ENCODE data around the gene COQ9. TPM values are rescaled to one million over a fixed set of nuclear protein-coding genes. Genes with fewer than 3 reads are reported as not detected.
A peak's percentile ranks its signal among the peaks of the same experiment; 100 is the strongest.

The COQ9 gene
- total and polyA plus RNA-seq, 2 donors (not counting 1 experiment from before 2014, with no cell fraction given) = 44.4 to 51.2 TPM

GRCh38 chr16:57444711-57445110 lies 2.6 kb upstream of the COQ9 start:
- DNase-seq (ENCODE audit: low read depth in 2 of 2) = peak; percentile 5 to 23

GRCh38 chr16:57445510-57445909 lies 1.8 kb upstream of the COQ9 start:
- no peaks in the 10 kb centered on the region for H3K36me3 ChIP-seq (ENCODE audit: control insufficient read depth, insufficient read depth, low read length)
- H3K9ac ChIP-seq (ENCODE audit: insufficient read depth, low read length) = no peak overlapping the region
- no peak overlapping the region for H3K4me3 ChIP-seq (replicated peaks in 1 of 4; ENCODE audit: control extremely low read depth in 1 of 4, insufficient read depth in 1 of 4, low read depth in 3 of 4, low read length in 4 of 4)
- no peak for DNase-seq (ENCODE audit: low read depth in 2 of 2)
- TF ChIP-seq EZH2 (IDR thresholded peaks at IDR 0.05; ENCODE audit: low read length, missing control alignments) (no peak), CTCF (conservative IDR thresholded peaks at IDR 0.05 in 1 of 2, IDR thresholded peaks at IDR 0.05 in 1 of 2; ENCODE audit: low read depth in 1 of 2, low read length in 2 of 2) (no peak)
- no peak overlapping the region for H3K4me2 ChIP-seq (ENCODE audit: extremely low read depth, insufficient read depth, low read length)
- H3K27me3 ChIP-seq (ENCODE audit: control insufficient read depth, insufficient read depth, low read length) = no peaks in the 10 kb centered on the region
- no peaks in the 10 kb centered on the region for H4K20me1 ChIP-seq (ENCODE audit: control insufficient read depth, extremely low read depth, insufficient read depth, low read length)
- no peaks in the 10 kb centered on the region for H3K4me1 ChIP-seq (ENCODE audit: control insufficient read depth, extremely low read depth, insufficient read depth, low read length)
- no peak overlapping the region for H2AFZ ChIP-seq (ENCODE audit: low read length)
- H3K79me2 ChIP-seq (ENCODE audit: control insufficient read depth, insufficient read depth, low read length) = peaks cover 49% of the 10 kb centered on the region
- H3K27ac ChIP-seq (ENCODE audit: insufficient read depth, low read length) = no peak overlapping the region
- H3K9me3 ChIP-seq (ENCODE audit: control insufficient read depth, insufficient read depth, low read depth, low read length) = no peaks in the 10 kb centered on the region

More at GRCh38 chr16:57444711-57445110, 2.6 kb upstream of the COQ9 start:
- Histone ChIP-seq H3K4me2 (ENCODE audit: extremely low read depth, insufficient read depth, low read length) (no peak overlapping the region), H2AFZ (ENCODE audit: low read length) (no peak overlapping the region), H3K27ac (ENCODE audit: insufficient read depth, low read length) (no peak overlapping the region), H4K20me1 (ENCODE audit: control insufficient read depth, extremely low read depth, insufficient read depth, low read length) (no peaks in the 10 kb centered on the region), H3K36me3 (ENCODE audit: control insufficient read depth, insufficient read depth, low read length) (no peaks in the 10 kb centered on the region), H3K27me3 (ENCODE audit: control insufficient read depth, insufficient read depth, low read length) (no peaks in the 10 kb centered on the region), H3K4me1 (ENCODE audit: control insufficient read depth, extremely low read depth, insufficient read depth, low read length) (no peaks in the 10 kb centered on the region), H3K4me3 (replicated peaks in 1 of 4; ENCODE audit: control extremely low read depth in 1 of 4, insufficient read depth in 1 of 4, low read depth in 3 of 4, low read length in 4 of 4) (no peak overlapping the region), H3K79me2 (ENCODE audit: control insufficient read depth, insufficient read depth, low read length) (peaks cover 49% of the 10 kb centered on the region), H3K9me3 (ENCODE audit: control insufficient read depth, insufficient read depth, low read depth, low read length) (no peaks in the 10 kb centered on the region), H3K9ac (ENCODE audit: insufficient read depth, low read length) (no peak overlapping the region)
- TF ChIP-seq CTCF (conservative IDR thresholded peaks at IDR 0.05 in 1 of 2, IDR thresholded peaks at IDR 0.05 in 1 of 2; ENCODE audit: low read depth in 1 of 2, low read length in 2 of 2) = no peak
- TF ChIP-seq EZH2 (IDR thresholded peaks at IDR 0.05; ENCODE audit: low read length, missing control alignments) = no peak

GRCh38 chr16:57446531-57447185 lies 621 bp upstream of the COQ9 start:
- Histone ChIP-seq H3K9ac (ENCODE audit: insufficient read depth, low read length) (peak overlapping the region; percentile 91), H3K4me3 (replicated peaks in 1 of 4; ENCODE audit: control extremely low read depth in 1 of 4, insufficient read depth in 1 of 4, low read depth in 3 of 4, low read length in 4 of 4) (peak overlapping the region; percentile 69 to 95 (median 92)), H3K4me2 (ENCODE audit: extremely low read depth, insufficient read depth, low read length) (peak overlapping the region; percentile 89), H3K27ac (ENCODE audit: insufficient read depth, low read length) (peak overlapping the region; percentile 77), H3K27me3 (ENCODE audit: control insufficient read depth, insufficient read depth, low read length) (no peaks in the 10 kb centered on the region), H3K4me1 (ENCODE audit: control insufficient read depth, extremely low read depth, insufficient read depth, low read length) (no peaks in the 10 kb centered on the region), H4K20me1 (ENCODE audit: control insufficient read depth, extremely low read depth, insufficient read depth, low read length) (no peaks in the 10 kb centered on the region), H3K79me2 (ENCODE audit: control insufficient read depth, insufficient read depth, low read length) (peaks cover 46% of the 10 kb centered on the region), H3K9me3 (ENCODE audit: control insufficient read depth, insufficient read depth, low read depth, low read length) (no peaks in the 10 kb centered on the region), H2AFZ (ENCODE audit: low read length) (peak overlapping the region; percentile 49), H3K36me3 (ENCODE audit: control insufficient read depth, insufficient read depth, low read length) (no peaks in the 10 kb centered on the region)
- TF ChIP-seq EZH2 (IDR thresholded peaks at IDR 0.05; ENCODE audit: low read length, missing control alignments) (no peak), CTCF (conservative IDR thresholded peaks at IDR 0.05 in 1 of 2, IDR thresholded peaks at IDR 0.05 in 1 of 2; ENCODE audit: low read depth in 1 of 2, low read length in 2 of 2) (no peak)
- peak; percentile 20 to 23 for DNase-seq (ENCODE audit: low read depth in 2 of 2)

Measured in fibroblast of lung (primary cell).